Bronchial epithelial cell (primary cell): ENCODE measurements around the gene CXCL8. TPM values are rescaled to one million over a fixed set of nuclear protein-coding genes. Genes with fewer than 3 reads are reported as not detected.

Experiments used
- DNase-seq: peaks from one replicate; pipeline ENCODE4 v3.0.0-alpha.2; 2010; ENCODE audit warnings: low read depth
- FAIRE-seq: peaks from 2 replicates; lab custom pipeline; 2011; peaks lifted over from hg19 to GRCh38; lab: Jason Lieb, UNC
- H3K27me3 ChIP-seq: 2 replicates; pipeline ENCODE4 v1.5.1; 2011; ENCODE audit warnings: low read length; ENCODE audit not compliant: control insufficient read depth, insufficient read depth
- H3K36me3 ChIP-seq: 2 replicates; pipeline ENCODE4 v1.5.1; 2011; ENCODE audit warnings: low read length; ENCODE audit not compliant: control insufficient read depth, insufficient read depth
- H3K4me3 ChIP-seq: 2 replicates; pipeline ENCODE4 v1.5.1; 2011; ENCODE audit warnings: mild to moderate bottlenecking, low read depth, low read length, control low read depth
- total RNA-seq: library from RNA; depleted of rRNA; stranded (reverse); fragments of >200 nt; gene quantifications from 2 replicates; pipeline ENCODE4 v1.2.1, GENCODE V29; 2014
- TF ChIP-seq, protein P1 (sequence below): IDR thresholded peaks from 2 replicates; pipeline ENCODE4 v1.5.1; 2011; ENCODE audit warnings: mild to moderate bottlenecking, moderate library complexity, low read length, control low read depth, inconsistent platforms; ENCODE audit not compliant: insufficient read depth, severe bottlenecking

The CXCL8 gene
- total RNA-seq, 1 donor from 2014 or later = 2.9 TPM

DNA sequence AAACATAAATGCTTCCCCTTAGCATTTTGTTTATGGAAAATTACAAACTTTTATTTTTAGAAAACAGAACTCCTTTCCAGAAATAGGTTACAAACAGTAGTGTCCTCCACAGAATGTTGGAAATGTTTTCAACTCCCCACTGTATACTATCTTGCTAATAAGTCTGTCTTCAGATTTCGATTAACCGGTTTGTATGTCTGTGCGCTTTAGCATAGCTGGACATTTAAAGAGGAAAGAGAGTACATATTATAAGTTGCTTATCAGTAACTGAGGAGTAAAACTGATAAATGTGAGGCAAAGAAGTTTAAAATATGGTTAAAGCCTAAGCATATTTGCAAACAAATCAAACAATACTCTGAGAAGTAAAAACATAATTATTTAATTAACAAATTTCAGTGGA is 3.4 kb downstream of the CXCL8 start:
- H3K4me3 ChIP-seq = no peak overlapping the region
- no peaks in the 10 kb centered on the region for H3K36me3 ChIP-seq
- DNase-seq (no peak), FAIRE-seq (no peak)
- TF ChIP-seq, protein P1, sequence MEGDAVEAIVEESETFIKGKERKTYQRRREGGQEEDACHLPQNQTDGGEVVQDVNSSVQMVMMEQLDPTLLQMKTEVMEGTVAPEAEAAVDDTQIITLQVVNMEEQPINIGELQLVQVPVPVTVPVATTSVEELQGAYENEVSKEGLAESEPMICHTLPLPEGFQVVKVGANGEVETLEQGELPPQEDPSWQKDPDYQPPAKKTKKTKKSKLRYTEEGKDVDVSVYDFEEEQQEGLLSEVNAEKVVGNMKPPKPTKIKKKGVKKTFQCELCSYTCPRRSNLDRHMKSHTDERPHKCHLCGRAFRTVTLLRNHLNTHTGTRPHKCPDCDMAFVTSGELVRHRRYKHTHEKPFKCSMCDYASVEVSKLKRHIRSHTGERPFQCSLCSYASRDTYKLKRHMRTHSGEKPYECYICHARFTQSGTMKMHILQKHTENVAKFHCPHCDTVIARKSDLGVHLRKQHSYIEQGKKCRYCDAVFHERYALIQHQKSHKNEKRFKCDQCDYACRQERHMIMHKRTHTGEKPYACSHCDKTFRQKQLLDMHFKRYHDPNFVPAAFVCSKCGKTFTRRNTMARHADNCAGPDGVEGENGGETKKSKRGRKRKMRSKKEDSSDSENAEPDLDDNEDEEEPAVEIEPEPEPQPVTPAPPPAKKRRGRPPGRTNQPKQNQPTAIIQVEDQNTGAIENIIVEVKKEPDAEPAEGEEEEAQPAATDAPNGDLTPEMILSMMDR = no peak
- no peaks in the 10 kb centered on the region for H3K27me3 ChIP-seq

DNA sequence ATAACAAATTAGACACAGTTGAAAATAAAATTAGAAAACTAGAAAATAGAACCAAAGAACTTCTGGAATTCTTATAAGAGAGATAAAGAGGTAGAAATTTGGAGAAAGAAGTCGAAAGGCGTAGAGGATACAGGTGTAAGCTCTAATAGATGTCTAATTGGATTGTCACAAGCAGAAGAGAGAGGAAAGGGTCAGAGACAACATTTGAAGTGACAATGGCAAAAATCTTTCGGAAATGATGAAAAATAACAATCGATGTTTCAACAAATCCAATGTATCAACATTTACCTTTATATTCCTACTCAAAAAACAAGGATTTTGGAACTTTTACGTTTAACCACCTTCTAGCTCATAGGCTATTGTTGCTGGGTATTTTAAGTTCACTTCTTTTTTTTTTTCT is 3.8 kb downstream of the CXCL8 start:
- no peak for FAIRE-seq
- H3K27me3 ChIP-seq = no peaks in the 10 kb centered on the region
- H3K36me3 ChIP-seq = no peaks in the 10 kb centered on the region
- H3K4me3 ChIP-seq = no peak overlapping the region
- TF ChIP-seq, protein P1 = no peak
- DNase-seq = no peak

DNA sequence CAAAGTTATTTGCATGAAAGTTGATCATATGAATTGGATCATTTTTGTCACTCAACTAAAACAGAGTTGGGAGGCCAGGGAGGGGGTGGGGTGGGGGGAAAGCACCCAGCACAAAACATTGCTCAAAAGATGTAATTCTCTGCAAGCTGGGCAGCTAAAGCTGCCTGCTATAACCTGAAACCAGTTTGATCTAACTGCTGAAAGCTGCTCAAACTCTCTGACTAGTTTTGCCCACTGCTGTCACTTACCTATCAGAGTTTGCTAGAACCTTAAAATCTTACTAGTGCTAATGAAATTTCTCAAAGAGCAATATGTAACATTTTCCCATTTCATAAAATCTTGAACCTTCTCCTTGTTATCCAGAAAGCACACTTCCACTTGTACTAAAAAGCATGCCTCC is 10.4 kb downstream of the CXCL8 start:
- no peak for FAIRE-seq
- TF ChIP-seq, protein P1 = no peak
- no peaks in the 10 kb centered on the region for H3K27me3 ChIP-seq
- no peak overlapping the region for H3K4me3 ChIP-seq
- H3K36me3 ChIP-seq = no peaks in the 10 kb centered on the region
- DNase-seq = no peak

DNA sequence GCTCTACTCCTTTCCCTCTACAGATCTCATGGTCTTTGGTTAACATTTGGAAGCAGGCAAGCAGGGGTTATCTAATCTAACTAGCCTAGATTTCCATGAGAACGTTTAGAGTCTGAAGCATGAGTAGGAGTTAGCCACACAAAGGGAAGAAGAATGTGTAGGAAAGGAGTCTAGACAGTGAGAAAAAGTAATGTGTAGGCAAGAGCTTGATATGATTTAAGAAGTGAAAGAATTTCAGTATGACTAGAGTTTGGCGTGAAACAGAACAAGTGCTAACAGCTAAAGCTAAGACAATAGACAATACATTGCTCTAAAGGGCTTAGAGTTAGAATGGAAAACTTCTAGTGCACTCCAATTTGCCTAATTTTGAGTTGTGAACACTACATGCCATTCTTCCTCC is 10.8 kb downstream of the CXCL8 start:
- Histone ChIP-seq H3K27me3 (no peaks in the 10 kb centered on the region), H3K36me3 (no peaks in the 10 kb centered on the region), H3K4me3 (no peak overlapping the region)
- DNase-seq = no peak
- TF ChIP-seq, protein P1 = no peak
- FAIRE-seq = no peak

DNA sequence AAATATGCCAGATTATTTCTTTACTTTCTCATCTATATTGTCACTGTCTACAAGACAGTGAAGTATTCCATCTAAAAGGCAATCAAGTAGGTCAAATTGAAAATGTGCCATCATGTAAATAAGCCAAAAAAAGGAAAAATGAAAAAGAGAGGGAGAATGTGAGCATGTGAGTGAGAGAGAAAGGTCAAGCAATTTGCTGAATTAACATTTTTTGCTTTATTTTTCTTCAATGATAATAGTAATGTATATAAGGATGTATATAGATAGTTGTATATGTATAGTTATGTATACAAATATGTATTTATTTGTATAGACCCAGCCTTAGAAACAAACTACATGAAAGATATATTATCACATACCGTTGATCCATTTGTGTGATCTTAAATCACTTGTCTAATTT is 11.5 kb downstream of the CXCL8 start:
- no peaks in the 10 kb centered on the region for H3K27me3 ChIP-seq
- TF ChIP-seq, protein P1 = no peak
- no peak overlapping the region for H3K4me3 ChIP-seq
- no peak for DNase-seq
- FAIRE-seq = no peak
- no peaks in the 10 kb centered on the region for H3K36me3 ChIP-seq

DNA sequence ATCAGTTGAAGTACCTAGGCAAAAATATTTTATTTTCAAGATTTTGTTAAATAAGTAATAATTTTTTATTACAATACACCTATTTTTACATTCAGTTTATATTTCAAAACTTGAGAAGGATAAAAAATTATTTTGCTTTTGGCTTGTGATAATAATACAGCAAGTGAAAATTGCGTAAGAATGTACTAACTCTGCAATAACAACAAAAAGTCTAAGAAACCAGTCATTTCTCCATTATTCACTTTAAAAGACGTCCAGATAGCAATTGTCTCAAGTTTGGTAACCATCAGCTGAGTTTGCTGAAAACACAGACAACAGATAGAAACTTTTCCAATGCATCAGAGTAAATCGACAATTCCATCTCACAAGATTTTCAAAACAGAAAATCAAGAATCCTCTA is 12.1 kb downstream of the CXCL8 start:
- Histone ChIP-seq H3K27me3 (no peaks in the 10 kb centered on the region), H3K36me3 (no peaks in the 10 kb centered on the region), H3K4me3 (no peak overlapping the region)
- FAIRE-seq = no peak
- TF ChIP-seq, protein P1 = no peak
- no peak for DNase-seq
